GM19467 (cell line): ENCODE measurements around the gene SHBG.
"Not testable (repeated sequence)": the region's sequence is repeated elsewhere in the genome, so short reads cannot be mapped to it uniquely, and the experiment has no call there.

Source experiments
- ATAC-seq: cut with Tn5 transposase; IDR thresholded peaks from one replicate; pipeline ENCODE4 v1.9.1; 2021; ENCODE audit warnings: mild to moderate bottlenecking, moderate library complexity; ENCODE audit not compliant: unreplicated experiment

The SHBG gene, protein sequence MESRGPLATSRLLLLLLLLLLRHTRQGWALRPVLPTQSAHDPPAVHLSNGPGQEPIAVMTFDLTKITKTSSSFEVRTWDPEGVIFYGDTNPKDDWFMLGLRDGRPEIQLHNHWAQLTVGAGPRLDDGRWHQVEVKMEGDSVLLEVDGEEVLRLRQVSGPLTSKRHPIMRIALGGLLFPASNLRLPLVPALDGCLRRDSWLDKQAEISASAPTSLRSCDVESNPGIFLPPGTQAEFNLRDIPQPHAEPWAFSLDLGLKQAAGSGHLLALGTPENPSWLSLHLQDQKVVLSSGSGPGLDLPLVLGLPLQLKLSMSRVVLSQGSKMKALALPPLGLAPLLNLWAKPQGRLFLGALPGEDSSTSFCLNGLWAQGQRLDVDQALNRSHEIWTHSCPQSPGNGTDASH

DNA sequence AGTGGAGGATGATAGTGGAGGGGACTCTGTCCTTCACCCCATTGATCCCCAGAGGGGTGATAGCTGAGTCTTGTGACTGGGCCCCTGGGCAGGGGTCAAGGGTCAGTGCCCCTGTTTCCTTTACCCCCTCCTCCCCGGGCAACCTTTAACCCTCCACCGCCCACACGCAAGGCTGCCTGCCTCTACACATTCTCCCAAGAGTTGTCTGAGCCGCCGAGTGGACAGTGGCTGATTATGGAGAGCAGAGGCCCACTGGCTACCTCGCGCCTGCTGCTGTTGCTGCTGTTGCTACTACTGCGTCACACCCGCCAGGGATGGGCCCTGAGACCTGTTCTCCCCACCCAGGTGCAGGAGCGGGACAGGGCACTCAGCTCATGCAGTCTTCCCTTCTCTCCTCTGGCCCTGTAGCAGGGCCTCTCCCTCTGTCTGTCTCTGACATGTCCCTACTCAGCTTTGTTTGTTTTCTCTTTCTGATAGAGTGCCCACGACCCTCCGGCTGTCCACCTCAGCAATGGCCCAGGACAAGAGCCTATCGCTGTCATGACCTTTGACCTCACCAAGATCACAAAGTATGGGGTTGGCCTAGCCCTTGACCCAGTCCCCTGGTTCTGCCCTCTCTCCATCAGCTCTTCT, at the start of gene SHBG:
TSS of gene SHBG (plus strand) at position 197 of the 633 bp plus-strand sequence. CDS start at position 235, 38 bp downstream.
- no peak for ATAC-seq

DNA sequence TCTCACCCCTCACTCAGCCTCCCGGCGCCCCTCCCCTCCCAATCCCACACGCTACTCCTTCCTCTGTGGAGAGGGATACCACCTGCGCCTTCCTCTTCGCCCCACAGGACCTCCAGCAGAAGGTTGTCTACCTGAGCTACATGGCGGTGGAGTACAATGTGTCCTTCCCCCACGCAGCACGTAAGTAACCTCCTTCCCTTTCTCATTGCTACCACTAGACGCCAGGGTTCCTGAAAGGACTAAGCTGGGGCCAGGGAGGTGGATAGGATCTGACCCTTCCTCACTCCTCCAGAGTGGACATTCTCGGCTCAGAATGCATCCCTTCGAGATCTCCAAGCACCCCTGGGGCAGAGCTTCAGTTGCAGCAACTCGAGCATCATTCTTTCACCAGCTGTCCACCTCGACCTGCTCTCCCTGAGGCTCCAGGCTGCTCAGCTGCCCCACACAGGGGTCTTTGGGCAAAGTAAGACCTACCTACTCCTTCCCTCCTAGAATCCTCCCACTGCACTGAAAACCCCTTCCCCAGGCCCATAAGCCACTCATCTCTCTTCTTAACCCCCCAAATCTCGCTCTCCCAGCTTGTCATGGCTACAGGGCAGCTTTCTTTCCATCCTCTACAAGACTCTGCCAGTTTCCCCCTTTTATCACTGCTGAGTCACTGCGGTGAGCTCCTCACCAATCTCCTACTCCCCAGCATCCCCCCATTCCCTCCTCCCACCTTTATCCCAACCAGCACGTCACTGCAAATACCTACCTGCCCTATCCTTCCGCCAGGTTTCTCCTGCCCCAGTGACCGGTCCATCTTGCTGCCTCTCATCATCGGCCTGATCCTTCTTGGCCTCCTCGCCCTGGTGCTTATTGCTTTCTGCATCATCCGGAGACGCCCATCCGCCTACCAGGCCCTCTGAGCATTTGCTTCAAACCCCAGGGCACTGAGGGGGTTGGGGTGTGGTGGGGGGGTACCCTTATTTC, 49.0 kb upstream of the SHBG start:
- no peak for ATAC-seq

DNA sequence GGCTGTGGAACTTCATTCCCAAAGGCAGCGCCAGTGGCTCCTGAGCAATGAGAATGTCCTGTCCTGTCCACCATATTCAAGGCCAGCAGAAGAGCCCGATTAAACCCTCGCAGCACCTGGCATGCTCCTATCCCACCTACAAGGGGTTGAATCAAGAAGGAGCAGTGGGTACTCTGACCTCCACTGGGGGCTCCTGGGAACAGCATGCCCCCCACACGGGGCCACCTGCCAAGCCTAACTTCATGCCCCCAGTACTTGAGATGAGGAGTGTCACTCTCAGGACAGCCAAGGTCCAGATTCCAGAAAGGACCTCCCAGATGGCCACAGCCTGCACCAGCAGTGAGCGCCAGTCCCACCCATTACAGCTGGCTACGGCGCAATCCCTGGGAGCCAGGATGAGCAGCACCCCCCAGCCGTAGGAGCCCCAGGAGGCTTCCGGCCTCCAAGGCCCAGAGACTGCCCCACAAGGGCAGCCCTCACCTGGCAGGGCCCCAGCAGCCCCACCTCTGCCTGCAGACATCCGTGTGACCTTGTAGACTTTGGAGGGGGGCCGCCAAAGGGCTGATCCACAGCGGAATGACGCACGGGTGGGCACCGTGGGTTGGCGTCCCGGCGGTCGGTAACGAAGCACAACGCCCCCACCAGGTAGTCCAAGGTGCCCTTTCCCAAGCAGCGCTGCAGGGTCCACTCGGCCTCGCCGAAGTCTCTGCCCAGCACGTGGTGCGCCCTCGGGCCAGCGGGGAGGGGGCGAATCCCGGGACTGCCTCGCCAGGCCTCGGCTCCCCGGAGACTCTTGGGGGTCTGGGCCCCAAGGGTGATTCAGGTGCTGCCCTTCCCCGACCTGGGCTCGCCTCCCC, 47.3 kb upstream of the SHBG start:
- no peak for ATAC-seq

DNA sequence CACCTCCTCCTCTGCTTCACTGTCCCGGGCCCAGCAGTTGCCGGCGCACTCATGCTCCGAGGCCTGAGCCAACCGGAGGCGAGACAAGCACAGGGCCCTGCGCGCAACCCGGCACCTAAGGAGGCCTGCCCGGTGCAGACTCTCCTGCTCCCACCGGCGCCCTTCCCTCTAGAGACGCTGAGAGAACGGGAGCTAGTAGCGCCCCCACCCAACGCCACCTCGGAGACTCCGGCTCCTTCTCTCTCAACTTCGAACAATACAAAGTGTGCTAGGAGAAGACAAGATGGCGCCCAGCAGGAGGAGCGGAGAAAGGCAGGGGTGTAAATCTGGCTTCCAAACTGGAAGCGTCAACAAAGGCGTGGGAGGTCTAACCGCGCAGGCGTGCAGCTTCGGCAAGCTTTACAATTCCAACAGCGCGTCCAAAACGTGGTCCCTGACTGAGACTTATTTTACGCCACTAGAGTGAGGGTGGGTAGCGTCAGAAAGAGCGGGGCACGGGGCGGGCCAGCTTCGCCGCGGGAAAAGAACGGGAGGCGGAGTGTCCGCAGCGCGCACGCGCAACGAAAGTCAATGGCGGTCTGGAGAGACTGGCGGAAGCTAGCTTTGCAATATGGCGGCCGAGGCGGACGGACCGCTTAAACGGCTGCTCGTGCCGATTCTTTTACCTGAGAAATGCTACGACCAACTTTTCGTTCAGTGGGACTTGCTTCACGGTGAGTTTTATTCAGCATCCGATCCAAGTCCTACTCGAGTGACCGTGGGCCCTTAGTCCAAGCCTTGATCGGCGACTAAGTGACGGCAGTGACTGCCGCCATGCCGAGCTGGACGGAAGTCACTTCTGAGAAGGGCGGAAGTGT, 46.5 kb upstream of the SHBG start, which contains the start of gene MPDU1:
TSS of gene MPDU1 (plus strand) at position 600 of the 857 bp plus-strand sequence. CDS start at position 611, 11 bp downstream.
- ATAC-seq = peak; percentile 62

DNA sequence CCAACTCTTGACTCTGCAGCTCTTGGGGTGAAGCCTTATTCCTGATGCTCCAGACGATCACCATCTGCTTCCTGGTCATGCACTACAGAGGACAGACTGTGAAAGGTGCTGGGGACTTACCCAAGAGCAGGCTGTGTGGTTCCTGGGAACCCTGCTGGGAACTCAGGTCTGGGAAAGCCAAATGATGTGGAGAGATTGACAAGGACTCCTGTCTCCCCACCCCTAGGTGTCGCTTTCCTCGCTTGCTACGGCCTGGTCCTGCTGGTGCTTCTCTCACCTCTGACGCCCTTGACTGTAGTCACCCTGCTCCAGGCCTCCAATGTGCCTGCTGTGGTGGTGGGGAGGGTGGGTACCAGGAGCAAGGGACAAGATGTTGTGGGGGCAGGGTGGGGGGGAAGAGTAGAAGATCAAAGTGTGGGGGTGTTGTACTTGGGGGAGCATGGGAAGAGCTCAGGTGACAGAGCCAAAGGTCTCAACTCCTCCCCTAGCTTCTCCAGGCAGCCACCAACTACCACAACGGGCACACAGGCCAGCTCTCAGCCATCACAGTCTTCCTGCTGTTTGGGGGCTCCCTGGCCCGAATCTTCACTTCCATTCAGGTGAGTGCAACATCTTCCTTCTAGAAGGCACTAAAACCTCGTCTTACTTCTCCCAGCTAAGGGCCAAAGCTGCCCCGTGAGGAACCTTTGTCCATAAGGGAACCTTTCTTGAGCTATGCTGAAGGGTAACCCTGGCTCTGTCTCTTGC, 43.1 kb upstream of the SHBG start:
- no peak for ATAC-seq

DNA sequence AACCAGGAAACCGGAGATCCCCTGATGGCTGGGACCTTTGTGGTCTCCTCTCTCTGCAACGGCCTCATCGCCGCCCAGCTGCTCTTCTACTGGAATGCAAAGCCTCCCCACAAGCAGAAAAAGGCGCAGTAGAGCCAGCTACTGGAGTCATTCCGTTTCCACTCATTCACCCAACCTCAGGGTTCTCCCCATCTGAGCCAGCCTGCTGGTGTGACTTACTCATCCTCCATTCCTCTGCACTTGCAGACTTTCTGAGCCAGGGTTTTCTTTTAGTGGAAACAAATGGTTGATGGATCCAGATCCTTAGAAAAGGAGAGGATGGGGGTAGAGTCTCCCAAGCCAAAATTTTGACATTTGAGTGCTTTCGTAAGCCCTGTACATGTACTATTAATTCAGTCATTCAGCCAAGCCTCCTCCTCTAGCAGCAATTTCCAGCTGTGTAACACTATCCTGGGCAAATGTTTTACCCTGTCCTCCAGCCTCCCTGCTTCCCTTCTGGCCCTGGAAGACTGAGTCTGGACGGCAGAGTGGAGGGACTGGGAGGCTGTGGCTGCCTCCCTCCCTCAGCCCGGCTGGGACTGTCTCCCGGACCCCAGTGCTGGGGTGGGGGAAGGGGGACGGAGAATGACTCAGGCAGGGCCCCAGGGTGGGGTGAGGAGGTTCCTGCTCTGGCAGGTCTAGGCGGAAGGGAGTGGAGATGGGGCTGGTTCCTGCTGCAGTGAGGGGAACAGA, 42.3 kb upstream of the SHBG start:
- ATAC-seq = no peak

DNA sequence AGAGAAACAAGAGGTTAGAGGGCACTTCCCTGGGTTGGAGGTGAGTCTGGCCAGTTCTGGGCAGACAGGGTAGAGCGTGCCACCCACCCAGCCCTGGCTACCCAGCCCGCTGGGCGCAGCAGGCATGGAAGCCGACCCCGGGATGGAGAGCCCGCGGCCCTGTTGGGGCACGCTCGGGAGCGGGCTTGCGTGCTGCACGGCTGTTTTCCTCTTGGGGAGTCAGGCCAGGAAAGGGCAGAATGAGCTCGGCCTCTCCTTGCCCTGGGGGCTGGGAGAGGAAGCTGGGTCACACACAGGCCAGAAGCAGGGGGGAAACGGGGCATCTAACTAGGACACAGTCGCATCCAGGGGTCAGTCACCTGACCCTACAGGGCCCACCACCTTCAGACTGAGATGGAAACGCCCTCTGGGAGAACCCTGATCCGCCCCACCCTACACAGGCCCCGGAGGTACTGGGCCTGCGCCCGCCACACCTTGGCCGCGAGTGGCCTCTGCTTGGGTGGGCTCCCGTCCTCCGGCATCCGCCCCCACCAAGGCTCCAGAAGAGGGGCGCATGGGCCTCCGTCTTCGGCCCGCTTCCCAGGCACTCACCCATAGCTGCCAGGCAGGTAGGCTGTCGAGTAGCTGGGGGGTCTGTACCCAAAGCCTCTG, 41.3 kb upstream of the SHBG start:
- no peak for ATAC-seq

DNA sequence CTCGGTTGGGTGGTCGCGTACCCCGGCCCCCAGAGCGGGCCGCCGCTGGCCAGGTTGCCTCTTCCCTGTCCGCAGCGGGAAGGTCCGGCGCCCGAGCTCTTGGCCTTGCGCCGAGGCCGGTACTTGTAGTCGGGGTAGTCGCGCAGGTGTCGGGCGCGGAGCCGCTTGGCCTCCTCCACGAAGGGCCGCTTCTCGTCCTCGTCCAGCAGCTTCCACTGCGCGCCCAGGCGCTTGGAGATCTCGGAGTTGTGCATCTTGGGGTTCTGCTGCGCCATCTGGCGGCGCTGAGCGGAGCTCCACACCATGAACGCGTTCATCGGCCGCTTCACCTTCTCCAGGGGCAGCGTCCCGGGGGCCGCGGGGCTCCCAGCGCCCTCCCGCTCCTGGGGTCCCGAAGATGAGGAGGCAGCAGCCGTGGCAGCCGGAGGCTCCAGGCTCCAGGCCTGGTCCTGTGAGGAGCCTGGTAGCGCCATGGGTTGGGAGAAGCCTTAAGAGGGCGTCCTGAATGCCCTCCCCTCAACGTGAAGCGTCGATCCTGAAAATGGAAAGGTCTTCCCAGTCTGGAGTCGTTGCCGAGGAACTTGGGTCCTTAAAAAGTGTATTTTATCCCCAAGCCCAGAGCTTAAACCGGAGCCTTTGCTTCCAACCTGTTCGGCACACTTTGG, 40.6 kb upstream of the SHBG start:
- no peak for ATAC-seq

DNA sequence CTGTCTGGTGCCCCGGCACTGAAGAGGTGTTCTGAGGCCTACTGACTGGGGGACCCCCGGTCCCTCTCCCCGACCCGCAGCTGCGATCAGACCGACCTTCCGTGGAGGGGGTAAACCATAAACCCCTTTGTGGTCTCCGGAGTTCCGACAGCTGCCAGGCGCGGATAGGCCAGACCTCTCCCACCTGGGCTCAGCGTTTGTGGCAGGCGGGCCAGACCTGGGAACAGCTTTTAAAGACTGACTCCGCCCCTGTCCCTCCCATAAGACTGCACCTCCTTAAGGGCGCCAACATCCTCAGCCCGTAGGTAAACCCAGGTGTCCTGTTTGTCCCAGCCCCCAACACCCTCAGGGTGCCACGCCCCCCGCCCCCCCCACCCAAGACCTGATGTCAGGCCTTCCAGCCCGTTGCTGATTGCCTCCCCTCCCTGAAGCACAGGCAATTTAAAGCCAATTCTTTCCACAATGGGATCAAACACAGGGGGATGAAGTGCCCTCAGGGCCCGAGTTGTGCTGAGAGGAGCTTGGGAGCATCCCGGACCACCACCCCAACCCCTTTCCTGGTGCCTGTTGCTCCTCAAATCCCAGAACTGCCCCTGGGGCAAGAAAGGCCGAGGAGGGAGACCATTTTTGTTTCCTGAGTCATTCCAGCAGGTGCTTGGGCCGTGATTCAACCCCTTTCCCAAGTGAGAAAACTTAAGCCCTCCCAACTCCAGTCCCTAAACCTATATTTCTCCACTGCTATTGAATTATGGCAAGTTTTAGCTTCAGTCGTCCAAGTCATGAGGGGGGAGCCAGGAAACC, 39.8 kb upstream of the SHBG start, which contains the start of gene SOX15:
TSS of gene SOX15 (minus strand) at position 204 of the 801 bp plus-strand sequence. CDS start 418 bp downstream, outside the sequence.
- ATAC-seq = no peak

DNA sequence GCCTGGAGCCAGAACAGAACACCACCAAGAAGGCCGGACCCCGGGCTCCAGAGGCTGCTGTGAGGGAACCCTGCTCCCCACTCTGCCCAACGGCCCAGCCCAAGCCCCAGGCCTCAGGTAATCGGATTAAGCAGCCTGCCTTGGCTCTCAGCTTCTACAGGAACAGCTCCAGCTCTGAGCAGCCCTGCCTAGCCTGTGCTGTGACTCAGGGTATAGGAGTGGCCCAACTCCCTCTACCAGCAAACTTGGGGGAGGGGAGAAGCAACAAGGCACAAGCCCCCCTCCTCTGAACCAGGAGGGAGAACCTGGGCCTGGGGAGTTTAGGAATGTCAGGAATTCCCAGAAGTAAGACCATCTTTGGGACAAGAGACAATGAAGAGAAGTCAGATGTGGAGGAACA, 39.2 kb upstream of the SHBG start:
- no peak for ATAC-seq

DNA sequence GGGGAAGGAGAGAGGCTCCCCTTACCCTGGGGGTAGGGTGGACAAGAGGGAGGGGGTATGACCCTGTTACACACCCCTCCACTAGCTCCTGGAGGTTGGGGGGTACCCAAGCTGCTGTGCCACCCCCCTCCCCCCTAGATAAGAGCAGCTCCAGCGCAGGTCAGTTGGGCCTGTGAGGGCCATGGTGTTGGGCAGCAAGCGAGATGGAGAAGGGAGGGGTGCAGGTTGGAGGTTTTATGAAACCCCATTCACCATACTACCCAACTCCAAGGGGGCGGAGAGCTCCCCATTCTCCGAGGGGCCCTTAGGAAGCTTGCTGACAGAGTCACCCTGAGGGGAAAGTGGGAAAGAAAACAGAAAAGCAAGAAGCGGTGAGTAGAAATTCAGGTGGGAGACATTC, 38.3 kb upstream of the SHBG start:
- no peak for ATAC-seq

DNA sequence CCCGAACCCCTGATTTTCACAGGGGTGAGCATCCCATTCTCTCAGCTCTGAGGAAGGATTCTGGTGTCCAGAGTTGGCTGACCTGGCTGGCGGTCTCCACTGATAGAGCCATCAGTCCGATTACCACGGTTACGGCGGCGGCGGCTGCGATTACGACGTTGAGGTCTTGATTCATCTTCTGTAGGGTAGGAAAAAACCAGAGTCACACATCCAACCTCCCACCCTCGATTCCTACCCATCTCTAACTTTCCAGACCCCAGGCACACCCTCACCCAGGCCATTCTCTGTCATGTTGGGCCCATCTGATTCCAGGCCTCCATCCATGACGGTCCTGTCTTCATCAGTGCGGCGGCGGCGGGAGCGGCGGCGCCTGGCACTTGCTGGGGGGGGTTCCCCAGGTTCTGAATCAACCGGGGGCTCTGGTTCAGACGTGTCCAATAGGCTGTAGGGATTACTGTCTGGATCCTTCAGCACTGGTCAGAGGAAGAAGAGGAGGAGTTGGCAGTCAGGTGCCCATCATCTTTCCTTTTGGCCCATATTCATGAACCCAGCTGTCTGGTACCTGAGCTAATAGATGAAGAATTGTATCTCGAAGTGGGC, 37.4 kb upstream of the SHBG start:
- no peak for ATAC-seq

DNA sequence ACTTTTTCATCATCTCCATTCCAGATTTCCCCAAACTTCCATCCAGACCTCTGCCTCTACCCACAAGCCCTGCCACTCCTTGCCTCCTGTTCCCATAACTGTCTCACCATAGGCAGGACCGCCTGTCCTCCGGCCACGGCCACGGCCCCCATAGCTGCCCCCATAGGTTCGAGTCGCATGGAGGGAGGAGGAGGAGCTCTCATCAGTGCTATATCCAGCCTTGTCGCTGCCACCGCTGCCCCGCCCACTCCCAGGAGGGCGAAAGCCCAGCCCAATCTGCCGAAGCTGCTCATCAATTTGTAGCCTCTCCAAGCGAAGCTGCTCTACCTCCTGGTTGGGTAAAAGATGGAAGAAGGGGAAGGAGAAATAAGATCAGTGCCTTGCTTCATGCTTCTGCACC, 36.6 kb upstream of the SHBG start:
- no peak for ATAC-seq

DNA sequence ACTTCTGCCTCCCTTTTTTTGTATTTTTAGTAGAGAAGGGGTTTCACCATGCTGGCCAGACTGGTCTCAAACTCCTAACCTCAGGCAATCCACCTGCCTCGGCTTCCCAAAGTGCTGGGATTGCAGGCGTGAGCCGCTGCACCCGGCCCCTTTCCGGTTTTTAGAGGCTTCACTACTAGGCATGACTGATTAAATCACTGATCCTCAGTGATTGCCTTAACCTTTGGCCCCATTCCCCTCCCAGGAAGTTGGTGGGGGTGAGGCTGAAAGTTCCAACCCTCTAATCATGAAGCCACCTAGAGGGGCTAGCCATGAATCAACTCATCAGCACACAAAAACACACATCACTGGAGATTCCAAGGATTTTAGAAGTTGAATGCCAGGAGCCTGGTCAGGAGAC, 32.4 kb upstream of the SHBG start:
- ATAC-seq = not testable (repeated sequence)

DNA sequence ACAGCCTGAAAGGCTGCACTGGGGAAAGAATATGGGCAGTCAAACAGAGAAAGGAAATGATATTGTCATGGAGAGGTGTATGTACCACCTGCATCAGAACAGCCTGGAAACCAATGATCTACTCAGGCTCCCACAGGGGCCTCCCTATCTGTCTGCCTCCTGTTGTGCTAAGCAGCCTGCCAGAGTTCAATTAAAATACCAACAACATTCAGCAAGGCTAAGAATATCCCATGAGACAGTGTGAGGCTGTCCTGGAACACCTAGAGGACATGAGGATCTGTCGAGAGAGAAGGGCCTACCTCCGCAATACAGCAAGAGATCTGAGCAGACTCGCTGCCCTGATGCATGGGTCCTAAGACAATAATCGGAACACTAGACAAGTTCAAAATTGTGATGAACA, 23.7 kb upstream of the SHBG start:
- ATAC-seq = no peak

DNA sequence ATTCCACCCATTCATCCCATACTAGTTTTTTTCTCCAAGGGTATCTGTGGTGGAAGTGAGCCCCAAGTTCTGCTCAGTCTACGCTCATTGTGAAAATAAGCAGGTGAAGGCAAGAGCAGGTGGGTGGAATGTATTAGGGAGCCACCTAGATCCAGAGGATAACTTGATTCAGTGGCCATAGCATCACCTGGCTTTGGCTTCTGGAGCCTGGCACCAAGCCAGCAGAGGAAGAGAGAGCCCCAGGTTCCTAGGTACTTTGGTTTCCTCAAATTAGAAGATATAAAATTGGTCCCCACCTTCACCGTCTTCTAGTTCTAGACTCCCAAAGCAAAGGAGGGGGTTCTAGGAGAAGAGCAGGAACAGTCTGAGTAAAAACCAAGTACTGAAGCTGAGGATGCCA, 19.3 kb upstream of the SHBG start:
- ATAC-seq = no peak
